H1 (cell line): ENCODE data around the gene RPL26.

Experiments
- POLR2A ChIP-seq, 2 experiments: IDR thresholded peaks; 1 replicate in 1 of 2; 2 replicates in 1 of 2; pipeline ENCODE4 v1.6.1; 2011; ENCODE audit warnings: low read depth in 2 of 2, low read length in 2 of 2, mild to moderate bottlenecking in 2 of 2; ENCODE audit errors: control extremely low read depth in 1 of 2
- ZNF274 ChIP-seq: IDR thresholded peaks from 2 replicates; pipeline ENCODE4 v1.7.0; 2012; ENCODE audit warnings: low read length, borderline replicate concordance; ENCODE audit errors: extremely low read depth
- TF ChIP-seq, protein P1 (sequence below), 3 experiments: IDR thresholded peaks; 1 replicate in 2 of 3; 2 replicates in 1 of 3; pipeline versions ENCODE4 v1.5.1 to v1.6.1; 2011; ENCODE audit warnings: low read length in 3 of 3, mild to moderate bottlenecking in 3 of 3, inconsistent platforms in 2 of 3, low read depth in 1 of 3, moderate library complexity in 1 of 3; ENCODE audit not compliant: insufficient read depth in 1 of 3; ENCODE audit errors: control extremely low read depth in 1 of 3

DNA sequence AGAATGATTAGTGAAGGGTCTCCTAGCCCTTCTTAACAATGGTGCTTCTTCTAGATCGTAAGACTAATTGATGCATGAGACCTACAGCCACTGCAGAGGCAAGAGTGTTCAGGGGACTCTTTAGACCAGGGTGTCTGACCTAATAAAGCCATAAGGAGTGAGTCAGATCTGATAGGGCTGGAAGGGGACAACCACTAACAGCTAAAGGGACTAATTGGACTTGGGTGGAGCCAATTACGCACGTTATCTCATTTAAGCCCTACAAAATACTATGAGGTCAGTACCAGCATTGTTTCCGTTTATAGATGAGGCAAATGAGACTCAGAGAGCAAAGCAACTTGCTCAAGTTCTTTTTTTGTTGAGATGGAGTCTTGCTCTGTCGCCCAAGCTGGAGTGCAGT is 29.1 kb upstream of the RPL26 start:
- no peak for TF ChIP-seq ZNF274
- TF ChIP-seq POLR2A (IDR thresholded peaks at IDR 0.05; ENCODE audit: control extremely low read depth in 1 of 2, low read depth in 2 of 2, low read length in 2 of 2), result no peak
- TF ChIP-seq, protein P1, sequence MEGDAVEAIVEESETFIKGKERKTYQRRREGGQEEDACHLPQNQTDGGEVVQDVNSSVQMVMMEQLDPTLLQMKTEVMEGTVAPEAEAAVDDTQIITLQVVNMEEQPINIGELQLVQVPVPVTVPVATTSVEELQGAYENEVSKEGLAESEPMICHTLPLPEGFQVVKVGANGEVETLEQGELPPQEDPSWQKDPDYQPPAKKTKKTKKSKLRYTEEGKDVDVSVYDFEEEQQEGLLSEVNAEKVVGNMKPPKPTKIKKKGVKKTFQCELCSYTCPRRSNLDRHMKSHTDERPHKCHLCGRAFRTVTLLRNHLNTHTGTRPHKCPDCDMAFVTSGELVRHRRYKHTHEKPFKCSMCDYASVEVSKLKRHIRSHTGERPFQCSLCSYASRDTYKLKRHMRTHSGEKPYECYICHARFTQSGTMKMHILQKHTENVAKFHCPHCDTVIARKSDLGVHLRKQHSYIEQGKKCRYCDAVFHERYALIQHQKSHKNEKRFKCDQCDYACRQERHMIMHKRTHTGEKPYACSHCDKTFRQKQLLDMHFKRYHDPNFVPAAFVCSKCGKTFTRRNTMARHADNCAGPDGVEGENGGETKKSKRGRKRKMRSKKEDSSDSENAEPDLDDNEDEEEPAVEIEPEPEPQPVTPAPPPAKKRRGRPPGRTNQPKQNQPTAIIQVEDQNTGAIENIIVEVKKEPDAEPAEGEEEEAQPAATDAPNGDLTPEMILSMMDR (IDR thresholded peaks at IDR 0.05; ENCODE audit: control extremely low read depth in 1 of 3, insufficient read depth in 1 of 3, low read depth in 1 of 3, low read length in 3 of 3), result no peak
